Liver (tissue), 3 donors: ENCODE results near the gene TOPAZ1.

Experiments used
- EGR1 ChIP-seq, 2 donors: IDR thresholded peaks; 2 replicates each; pipeline ENCODE4 v1.6.1; 2016 to 2018; ENCODE audit warnings: antibody characterized with exemption in 2 of 2, low read depth in 2 of 2
- JUND ChIP-seq, 2 donors: IDR thresholded peaks; 2 replicates each; pipeline ENCODE4 v1.6.1; 2016; ENCODE audit warnings: antibody characterized with exemption in 2 of 2
- RAD21 ChIP-seq, 2 donors: IDR thresholded peaks; 2 replicates each; pipeline ENCODE4 v1.6.1; 2016; ENCODE audit warnings: antibody characterized with exemption in 2 of 2, mild to moderate bottlenecking in 2 of 2
- SP1 ChIP-seq: IDR thresholded peaks from 2 replicates; pipeline ENCODE4 v1.6.1; 2018; ENCODE audit warnings: antibody characterized with exemption, mild to moderate bottlenecking
- TF ChIP-seq, protein P1 (sequence below): fragments of 150-350 bp; IDR thresholded peaks from 2 replicates; pipeline ENCODE4 v1.5.1; 2017; ENCODE audit warnings: improper control_type of control experiment, low read depth, low read length; ENCODE audit not compliant: missing input control
- TF ChIP-seq, protein P2 (sequence below): IDR thresholded peaks from 2 replicates; pipeline ENCODE4 v1.6.1; 2016; ENCODE audit warnings: antibody characterized with exemption
- donor health status: healthy.
- donor health status: healthy.

DNA sequence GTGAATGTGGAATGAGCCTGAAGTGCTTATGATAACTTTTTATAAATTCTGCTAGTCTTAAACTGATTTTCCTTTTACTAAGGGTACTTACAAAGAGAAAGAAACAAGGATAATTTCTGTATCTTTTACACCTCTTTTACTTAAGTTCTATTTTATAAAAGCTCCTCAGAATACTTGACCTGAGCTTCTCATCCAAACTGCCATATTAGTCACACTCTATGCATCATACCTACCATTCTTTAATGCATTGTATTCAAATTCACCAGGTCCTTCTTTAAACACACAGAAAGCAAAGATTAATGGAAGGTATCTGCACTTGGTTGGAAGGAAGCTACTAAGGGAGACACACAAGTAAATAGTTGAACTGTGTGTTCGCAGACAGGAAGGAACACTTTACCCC lies 1.6 kb upstream of the TOPAZ1 start:
- TF ChIP-seq, protein P1, sequence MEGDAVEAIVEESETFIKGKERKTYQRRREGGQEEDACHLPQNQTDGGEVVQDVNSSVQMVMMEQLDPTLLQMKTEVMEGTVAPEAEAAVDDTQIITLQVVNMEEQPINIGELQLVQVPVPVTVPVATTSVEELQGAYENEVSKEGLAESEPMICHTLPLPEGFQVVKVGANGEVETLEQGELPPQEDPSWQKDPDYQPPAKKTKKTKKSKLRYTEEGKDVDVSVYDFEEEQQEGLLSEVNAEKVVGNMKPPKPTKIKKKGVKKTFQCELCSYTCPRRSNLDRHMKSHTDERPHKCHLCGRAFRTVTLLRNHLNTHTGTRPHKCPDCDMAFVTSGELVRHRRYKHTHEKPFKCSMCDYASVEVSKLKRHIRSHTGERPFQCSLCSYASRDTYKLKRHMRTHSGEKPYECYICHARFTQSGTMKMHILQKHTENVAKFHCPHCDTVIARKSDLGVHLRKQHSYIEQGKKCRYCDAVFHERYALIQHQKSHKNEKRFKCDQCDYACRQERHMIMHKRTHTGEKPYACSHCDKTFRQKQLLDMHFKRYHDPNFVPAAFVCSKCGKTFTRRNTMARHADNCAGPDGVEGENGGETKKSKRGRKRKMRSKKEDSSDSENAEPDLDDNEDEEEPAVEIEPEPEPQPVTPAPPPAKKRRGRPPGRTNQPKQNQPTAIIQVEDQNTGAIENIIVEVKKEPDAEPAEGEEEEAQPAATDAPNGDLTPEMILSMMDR: no peak
- TF ChIP-seq SP1 (no peak), JUND (IDR thresholded peaks at IDR 0.05) (no peak), EGR1 (IDR thresholded peaks at IDR 0.05; ENCODE audit: low read depth in 2 of 2) (no peak), RAD21 (IDR thresholded peaks at IDR 0.05) (no peak)
- TF ChIP-seq, protein P2, sequence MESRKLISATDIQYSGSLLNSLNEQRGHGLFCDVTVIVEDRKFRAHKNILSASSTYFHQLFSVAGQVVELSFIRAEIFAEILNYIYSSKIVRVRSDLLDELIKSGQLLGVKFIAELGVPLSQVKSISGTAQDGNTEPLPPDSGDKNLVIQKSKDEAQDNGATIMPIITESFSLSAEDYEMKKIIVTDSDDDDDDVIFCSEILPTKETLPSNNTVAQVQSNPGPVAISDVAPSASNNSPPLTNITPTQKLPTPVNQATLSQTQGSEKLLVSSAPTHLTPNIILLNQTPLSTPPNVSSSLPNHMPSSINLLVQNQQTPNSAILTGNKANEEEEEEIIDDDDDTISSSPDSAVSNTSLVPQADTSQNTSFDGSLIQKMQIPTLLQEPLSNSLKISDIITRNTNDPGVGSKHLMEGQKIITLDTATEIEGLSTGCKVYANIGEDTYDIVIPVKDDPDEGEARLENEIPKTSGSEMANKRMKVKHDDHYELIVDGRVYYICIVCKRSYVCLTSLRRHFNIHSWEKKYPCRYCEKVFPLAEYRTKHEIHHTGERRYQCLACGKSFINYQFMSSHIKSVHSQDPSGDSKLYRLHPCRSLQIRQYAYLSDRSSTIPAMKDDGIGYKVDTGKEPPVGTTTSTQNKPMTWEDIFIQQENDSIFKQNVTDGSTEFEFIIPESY: no peak
